Activated T-cell treated with anti-CD3 and anti-CD28 coated beads for 4 hours (primary cell): Measurements from ENCODE around the gene HRCT1.
A peak's percentile ranks its signal among the peaks of the same experiment; 100 is the strongest.
"Not testable (repeated sequence)": the region's sequence is repeated elsewhere in the genome, so short reads cannot be mapped to it uniquely, and the experiment has no call there.

Source experiments
- DNase-seq: peaks from one replicate; pipeline ENCODE4 v3.0.0-alpha.2; 2020

HRCT1 gene

GRCh38 chr9:35897376-35898099, 8.5 kb upstream of the HRCT1 start:
- not testable (repeated sequence) for DNase-seq

GRCh38 chr9:35898337-35898736, 7.7 kb upstream of the HRCT1 start:
- no peak for DNase-seq

GRCh38 chr9:35899021-35899420, 7.0 kb upstream of the HRCT1 start:
- no peak for DNase-seq

GRCh38 chr9:35903049-35903448, 3.0 kb upstream of the HRCT1 start:
- DNase-seq = peak; percentile 38

GRCh38 chr9:35904338-35904737, 1.7 kb upstream of the HRCT1 start:
- DNase-seq = no peak

GRCh38 chr9:35905051-35905781, 786 bp upstream of the HRCT1 start:
- no peak for DNase-seq

GRCh38 chr9:35906923-35907699, 1.1 kb downstream of the HRCT1 start:
- no peak for DNase-seq

GRCh38 chr9:35907711-35908503, 1.9 kb downstream of the HRCT1 start:
- DNase-seq = no peak

GRCh38 chr9:35908504-35909125, 2.6 kb downstream of the HRCT1 start:
- no peak for DNase-seq

GRCh38 chr9:35909274-35909673, 3.3 kb downstream of the HRCT1 start, which contains the start of gene SPAAR:
SPAAR (plus strand) TSS chr9:35909490; CDS start chr9:35910464, 974 bp downstream.
- no peak for DNase-seq

GRCh38 chr9:35909687-35910612, 3.9 kb downstream of the HRCT1 start:
- no peak for DNase-seq

- peak; percentile 26 for DNase-seq
Observed at GRCh38 chr9:35910613-35911359, 4.8 kb downstream of the HRCT1 start.

GRCh38 chr9:35911690-35912089, 5.7 kb downstream of the HRCT1 start:
- DNase-seq = no peak

GRCh38 chr9:35912791-35913400, 6.9 kb downstream of the HRCT1 start:
- no peak for DNase-seq

- not testable (repeated sequence) for DNase-seq
Observed at GRCh38 chr9:35913429-35913828, 7.4 kb downstream of the HRCT1 start.

- no peak for DNase-seq
Observed at GRCh38 chr9:35914301-35914807, 8.4 kb downstream of the HRCT1 start.

- no peak for DNase-seq
Observed at GRCh38 chr9:35915681-35916294, 9.8 kb downstream of the HRCT1 start.

- DNase-seq = no peak
Observed at GRCh38 chr9:35917261-35917660, 11.3 kb downstream of the HRCT1 start.

- DNase-seq = no peak
Observed at GRCh38 chr9:35918780-35919179, 12.8 kb downstream of the HRCT1 start.
